Measurements from ENCODE around the gene C16orf46. TPM values are rescaled to one million over a fixed set of nuclear protein-coding genes. Genes with fewer than 3 reads are reported as not detected.

The C16orf46 gene
- polyA plus RNA-seq, 1 of the 3 experiments (the other 2 are of a cell fraction): 1.5 TPM

DNA sequence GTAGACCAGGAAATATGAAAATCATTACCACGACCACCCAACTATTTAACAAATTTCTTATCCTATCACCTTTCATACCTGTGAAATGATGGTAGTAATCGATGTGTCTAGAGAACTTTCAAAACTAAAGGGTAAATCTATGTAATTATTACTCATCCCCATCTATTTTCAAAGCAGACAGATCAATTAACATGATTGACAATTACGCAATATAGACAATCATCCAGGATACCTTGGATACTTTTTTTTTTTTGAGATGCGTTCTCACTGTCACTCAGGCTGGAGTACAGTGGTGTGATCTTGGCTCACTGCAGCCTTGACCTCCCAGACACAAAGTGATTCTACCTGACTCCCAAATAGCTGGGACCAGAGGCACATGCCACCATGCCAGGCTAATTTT lies 4.0 kb upstream of the C16orf46 start:
- Histone ChIP-seq H3K36me3 (replicated peaks in 1 of 2; ENCODE audit: control insufficient read depth in 1 of 2, insufficient read depth in 2 of 2, low read length in 1 of 2) (peaks cover 0 to 5% of the 10 kb centered on the region in 2 experiments), H3F3A (replicated peaks; ENCODE audit: insufficient read depth) (peaks cover 7% of the 10 kb centered on the region), H3K79me2 (ENCODE audit: insufficient read depth) (no peaks in the 10 kb centered on the region), H4K20me1 (ENCODE audit: insufficient read depth) (no peaks in the 10 kb centered on the region), H3K9me3 (no peaks in the 10 kb centered on the region), H3K4me1 (ENCODE audit: control insufficient read depth in 1 of 2, insufficient read depth in 2 of 2, low read depth in 1 of 2, low read length in 1 of 2) (peaks cover 0 to 8% of the 10 kb centered on the region in 2 experiments; a peak in 1 of 4 replicates), H3K9ac (no peak overlapping the region), H3K9me2 (no peaks in the 10 kb centered on the region), H3K27ac (ENCODE audit: low read depth in 2 of 2, low read length in 1 of 2) (no peak overlapping the region), H3K27me3 (ENCODE audit: insufficient read depth) (no peaks in the 10 kb centered on the region), H3K4me3 (ENCODE audit: low read depth in 2 of 2, low read length in 1 of 2) (no peak overlapping the region), H2AFZ (ENCODE audit: low read depth) (no peak overlapping the region), H3K4me2 (no peak overlapping the region)
- TF ChIP-seq RFX5 (IDR thresholded peaks at IDR 0.05; ENCODE audit: low read length) (no peak), FOSL2 (IDR thresholded peaks at IDR 0.05; ENCODE audit: borderline replicate concordance, low read depth) (no peak), EP300 (IDR thresholded peaks at IDR 0.05; ENCODE audit: borderline replicate concordance in 1 of 2, low read depth in 1 of 2, low read length in 1 of 2) (no peak), MXI1 (IDR thresholded peaks at IDR 0.05; ENCODE audit: low read depth, low read length) (no peak), CHD2 (IDR thresholded peaks at IDR 0.05; ENCODE audit: low read length, partially characterized antibody) (no peak), JUND (IDR thresholded peaks at IDR 0.05) (no peak), SMC3 (IDR thresholded peaks at IDR 0.05; ENCODE audit: low read depth, low read length) (no peak), TCF12 (IDR thresholded peaks at IDR 0.05) (no peak), ZBTB33 (IDR thresholded peaks at IDR 0.05; ENCODE audit: borderline replicate concordance, low read depth) (no peak), IRF3 (IDR thresholded peaks at IDR 0.05; ENCODE audit: low read depth, low read length) (no peak), RAD21 (IDR thresholded peaks at IDR 0.05; ENCODE audit: low read length) (no peak), ELF1 (IDR thresholded peaks at IDR 0.05) (no peak)
- TF ChIP-seq, protein P1, sequence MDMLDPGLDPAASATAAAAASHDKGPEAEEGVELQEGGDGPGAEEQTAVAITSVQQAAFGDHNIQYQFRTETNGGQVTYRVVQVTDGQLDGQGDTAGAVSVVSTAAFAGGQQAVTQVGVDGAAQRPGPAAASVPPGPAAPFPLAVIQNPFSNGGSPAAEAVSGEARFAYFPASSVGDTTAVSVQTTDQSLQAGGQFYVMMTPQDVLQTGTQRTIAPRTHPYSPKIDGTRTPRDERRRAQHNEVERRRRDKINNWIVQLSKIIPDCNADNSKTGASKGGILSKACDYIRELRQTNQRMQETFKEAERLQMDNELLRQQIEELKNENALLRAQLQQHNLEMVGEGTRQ (IDR thresholded peaks at IDR 0.05; ENCODE audit: borderline replicate concordance, low read depth, low read length): no peak
- WGBS (ENCODE audit: low lambda C conversion rate): 88% methylated on average over 4 of the region's 4 CpGs
- ChIA-PET POLR2A (no interaction called here), CTCF (no interaction called here)
- no peak for DNase-seq

GRCh38 chr16:81080233-81080632 lies 3.2 kb upstream of the C16orf46 start:
- no peaks in the 10 kb centered on the region for H3K9me3 ChIP-seq
- CTCF ChIA-PET: interaction anchor here (1.1 kb wide), 1 partner anchor 50 kb away, joined by 3 read pairs; no protein-coding TSS in a partner anchor
- no peaks in the 10 kb centered on the region for H3K27me3 ChIP-seq (ENCODE audit: insufficient read depth)
- H3K9me2 ChIP-seq: no peaks in the 10 kb centered on the region
- H3F3A ChIP-seq (replicated peaks; ENCODE audit: insufficient read depth): peaks cover 8% of the 10 kb centered on the region
- no peak overlapping the region for H3K9ac ChIP-seq
- no peak overlapping the region for H3K27ac ChIP-seq (ENCODE audit: low read depth in 2 of 2, low read length in 1 of 2)
- 96% methylated on average over 1 of the region's 1 CpG for WGBS (ENCODE audit: low lambda C conversion rate)
- no peak overlapping the region for H2AFZ ChIP-seq (ENCODE audit: low read depth)
- H3K36me3 ChIP-seq (replicated peaks in 1 of 2; ENCODE audit: control insufficient read depth in 1 of 2, insufficient read depth in 2 of 2, low read length in 1 of 2): peaks cover 0 to 5% of the 10 kb centered on the region in 2 experiments
- peaks cover 0 to 8% of the 10 kb centered on the region in 2 experiments; a peak in 1 of 4 replicates for H3K4me1 ChIP-seq (ENCODE audit: control insufficient read depth in 1 of 2, insufficient read depth in 2 of 2, low read depth in 1 of 2, low read length in 1 of 2)
- no peak overlapping the region for H3K4me2 ChIP-seq
- no peak overlapping the region for H3K4me3 ChIP-seq (ENCODE audit: low read depth in 2 of 2, low read length in 1 of 2)
- H3K79me2 ChIP-seq (ENCODE audit: insufficient read depth): no peaks in the 10 kb centered on the region
- no peak for DNase-seq
- H4K20me1 ChIP-seq (ENCODE audit: insufficient read depth): no peaks in the 10 kb centered on the region
- POLR2A ChIA-PET: no interaction called here
- TF ChIP-seq ZBTB33 (IDR thresholded peaks at IDR 0.05; ENCODE audit: borderline replicate concordance, low read depth) (no peak), NRF1 (IDR thresholded peaks at IDR 0.05; ENCODE audit: low read depth, low read length) (no peak), FOXM1 (IDR thresholded peaks at IDR 0.05; ENCODE audit: low read depth) (no peak), RFX5 (IDR thresholded peaks at IDR 0.05; ENCODE audit: low read length) (no peak), RAD21 (IDR thresholded peaks at IDR 0.05; ENCODE audit: low read length) (no peak), MXI1 (IDR thresholded peaks at IDR 0.05; ENCODE audit: low read depth, low read length) (no peak), EP300 (IDR thresholded peaks at IDR 0.05; ENCODE audit: borderline replicate concordance in 1 of 2, low read depth in 1 of 2, low read length in 1 of 2) (no peak), RXRA (IDR thresholded peaks at IDR 0.05; ENCODE audit: borderline replicate concordance, low read depth) (no peak), CHD2 (IDR thresholded peaks at IDR 0.05; ENCODE audit: low read length, partially characterized antibody) (no peak), TAF1 (IDR thresholded peaks at IDR 0.05; ENCODE audit: borderline replicate concordance, low read depth, low read length) (no peak), POLR2AphosphoS5 (IDR thresholded peaks at IDR 0.05; ENCODE audit: low read depth, low read length) (no peak), ELF1 (IDR thresholded peaks at IDR 0.05) (no peak)
- TF ChIP-seq, protein P2, sequence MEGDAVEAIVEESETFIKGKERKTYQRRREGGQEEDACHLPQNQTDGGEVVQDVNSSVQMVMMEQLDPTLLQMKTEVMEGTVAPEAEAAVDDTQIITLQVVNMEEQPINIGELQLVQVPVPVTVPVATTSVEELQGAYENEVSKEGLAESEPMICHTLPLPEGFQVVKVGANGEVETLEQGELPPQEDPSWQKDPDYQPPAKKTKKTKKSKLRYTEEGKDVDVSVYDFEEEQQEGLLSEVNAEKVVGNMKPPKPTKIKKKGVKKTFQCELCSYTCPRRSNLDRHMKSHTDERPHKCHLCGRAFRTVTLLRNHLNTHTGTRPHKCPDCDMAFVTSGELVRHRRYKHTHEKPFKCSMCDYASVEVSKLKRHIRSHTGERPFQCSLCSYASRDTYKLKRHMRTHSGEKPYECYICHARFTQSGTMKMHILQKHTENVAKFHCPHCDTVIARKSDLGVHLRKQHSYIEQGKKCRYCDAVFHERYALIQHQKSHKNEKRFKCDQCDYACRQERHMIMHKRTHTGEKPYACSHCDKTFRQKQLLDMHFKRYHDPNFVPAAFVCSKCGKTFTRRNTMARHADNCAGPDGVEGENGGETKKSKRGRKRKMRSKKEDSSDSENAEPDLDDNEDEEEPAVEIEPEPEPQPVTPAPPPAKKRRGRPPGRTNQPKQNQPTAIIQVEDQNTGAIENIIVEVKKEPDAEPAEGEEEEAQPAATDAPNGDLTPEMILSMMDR (IDR thresholded peaks at IDR 0.05): no peak

All from SK-N-SH (cell line).